ENCODE data around the gene LPP. TPM values are rescaled to one million over a fixed set of nuclear protein-coding genes. Genes with fewer than 3 reads are reported as not detected.

The LPP gene
- total RNA-seq, 4 donors from 2014 or later = 207 to 592 (median 406) TPM

GRCh38 chr3:188522115-188522514, 368.2 kb downstream of the LPP start:
- no peak for TF ChIP-seq POLR2AphosphoS5 (IDR thresholded peaks at IDR 0.05)
- no peak for TF ChIP-seq POLR2A (IDR thresholded peaks at IDR 0.05)
- TF ChIP-seq EP300 (IDR thresholded peaks at IDR 0.05; ENCODE audit: low read depth) = no peak
- no peak for TF ChIP-seq CTCF (IDR thresholded peaks at IDR 0.05)
- no peaks in the 10 kb centered on the region for H3K9me3 ChIP-seq
- no peak for DNase-seq
- in situ Hi-C loops (cut with MboI; ENCODE audit: low pct_ligation_motif_present in 1 of 4, low pct_unique_long_range_greater_than_20kb in 1 of 4, low sequenced_read_pairs in 3 of 4) = no loop called here
- intact Hi-C loops (cut with DNase I; ENCODE audit: low total_unique reads) = no loop called here
- 81 to 83% methylated on average over 2 to 3 of the region's 3 CpGs for WGBS, 2 donors (ENCODE audit: low coverage in 1 of 2)
- no peak overlapping the region for H3K27ac ChIP-seq
- H3K36me3 ChIP-seq = peaks cover 0 to 18% (median 2%) of the 10 kb centered on the region in 4 donors
- no peaks in the 10 kb centered on the region for H3K27me3 ChIP-seq
- H3K4me1 ChIP-seq = no peaks in the 10 kb centered on the region
- no peak overlapping the region for H3K4me3 ChIP-seq

GRCh38 chr3:188523291-188523690, 369.3 kb downstream of the LPP start:
- H3K4me3 ChIP-seq = no peak overlapping the region
- DNase-seq = no peak
- no peaks in the 10 kb centered on the region for H3K9me3 ChIP-seq
- peaks cover 0 to 18% (median 2%) of the 10 kb centered on the region in 4 donors for H3K36me3 ChIP-seq
- no peak overlapping the region for H3K27ac ChIP-seq
- H3K4me1 ChIP-seq = no peaks in the 10 kb centered on the region
- WGBS, 2 donors (ENCODE audit: low coverage in 1 of 2) = 80 to 92% methylated on average over 3 to 5 of the region's 5 CpGs
- in situ Hi-C loops (cut with MboI; ENCODE audit: low pct_ligation_motif_present in 1 of 4, low pct_unique_long_range_greater_than_20kb in 1 of 4, low sequenced_read_pairs in 3 of 4) = no loop called here
- no peaks in the 10 kb centered on the region for H3K27me3 ChIP-seq
- TF ChIP-seq POLR2AphosphoS5 (IDR thresholded peaks at IDR 0.05) = no peak
- no peak for TF ChIP-seq EP300 (IDR thresholded peaks at IDR 0.05; ENCODE audit: low read depth)
- TF ChIP-seq POLR2A (IDR thresholded peaks at IDR 0.05) = no peak
- no peak for TF ChIP-seq CTCF (IDR thresholded peaks at IDR 0.05)
- intact Hi-C loops (cut with DNase I; ENCODE audit: low total_unique reads) = no loop called here

- TF ChIP-seq POLR2AphosphoS5 (IDR thresholded peaks at IDR 0.05) = no peak
- TF ChIP-seq CTCF (IDR thresholded peaks at IDR 0.05) = no peak
- no peak for TF ChIP-seq EP300 (IDR thresholded peaks at IDR 0.05; ENCODE audit: low read depth)
- no peak for TF ChIP-seq POLR2A (IDR thresholded peaks at IDR 0.05)
- intact Hi-C loops (cut with DNase I; ENCODE audit: low total_unique reads) = no loop called here
- Histone ChIP-seq H3K4me3 (no peak overlapping the region), H3K9me3 (no peaks in the 10 kb centered on the region), H3K36me3 (peaks cover 0 to 18% (median 2%) of the 10 kb centered on the region in 4 donors), H3K27ac (no peak overlapping the region), H3K4me1 (no peaks in the 10 kb centered on the region), H3K27me3 (no peaks in the 10 kb centered on the region)
- no peak for DNase-seq
- 56% methylated on average over 3 of the region's 3 CpGs for WGBS, 2 donors (ENCODE audit: low coverage in 1 of 2)
- in situ Hi-C loops (cut with MboI; ENCODE audit: low pct_ligation_motif_present in 1 of 4, low pct_unique_long_range_greater_than_20kb in 1 of 4, low sequenced_read_pairs in 3 of 4) = no loop called here
These were observed 370.1 kb downstream of the LPP start for GRCh38 chr3:188524052-188524451.

GRCh38 chr3:188526057-188526456, 372.1 kb downstream of the LPP start:
- Histone ChIP-seq H3K27ac (peak overlapping the region in 2 of 4 donors; percentile 38 to 49), H3K4me3 (no peak overlapping the region), H3K4me1 (no peaks in the 10 kb centered on the region), H3K9me3 (no peaks in the 10 kb centered on the region), H3K36me3 (peaks cover 0 to 18% (median 2%) of the 10 kb centered on the region in 4 donors), H3K27me3 (no peaks in the 10 kb centered on the region)
- in situ Hi-C loops (cut with MboI; ENCODE audit: low pct_ligation_motif_present in 1 of 4, low pct_unique_long_range_greater_than_20kb in 1 of 4, low sequenced_read_pairs in 3 of 4) = no loop called here
- no peak for TF ChIP-seq POLR2AphosphoS5 (IDR thresholded peaks at IDR 0.05)
- TF ChIP-seq CTCF (IDR thresholded peaks at IDR 0.05) = no peak
- intact Hi-C loops (cut with DNase I; ENCODE audit: low total_unique reads) = no loop called here
- WGBS, 2 donors (ENCODE audit: low coverage in 1 of 2) = 78 to 79% methylated on average over 3 to 5 of the region's 5 CpGs
- DNase-seq = peak; percentile 12
